Glomerular visceral epithelial cell (primary cell): ENCODE measurements around the gene C1QL2.
A peak's percentile ranks its signal among the peaks of the same experiment; 100 is the strongest.

Source experiments
- DNase-seq: peaks from one replicate; pipeline ENCODE4 v3.0.0-alpha.2; 2016; ENCODE audit errors: extremely low spot score

The C1QL2 gene

GRCh38 chr2:119137502-119137901 is 21.0 kb downstream of the C1QL2 start:
- DNase-seq: no peak

GRCh38 chr2:119136872-119137271 is 21.7 kb downstream of the C1QL2 start:
- DNase-seq: no peak

- no peak for DNase-seq
Measured at GRCh38 chr2:119136093-119136492, 22.5 kb downstream of the C1QL2 start.

GRCh38 chr2:119134775-119135174 is 23.8 kb downstream of the C1QL2 start:
- DNase-seq: no peak

GRCh38 chr2:119126650-119127049 is 31.9 kb downstream of the C1QL2 start:
- DNase-seq: peak; percentile 8

GRCh38 chr2:119123389-119123788 is 35.2 kb downstream of the C1QL2 start:
- no peak for DNase-seq

GRCh38 chr2:119122663-119123062 is 35.9 kb downstream of the C1QL2 start:
- no peak for DNase-seq

GRCh38 chr2:119119999-119120756 is 38.4 kb downstream of the C1QL2 start:
- no peak for DNase-seq

GRCh38 chr2:119119076-119119785 is 39.3 kb downstream of the C1QL2 start:
- no peak for DNase-seq

- no peak for DNase-seq
Measured at GRCh38 chr2:119117891-119118882, 40.4 kb downstream of the C1QL2 start.

- DNase-seq: no peak
Measured at GRCh38 chr2:119117408-119117807, 41.1 kb downstream of the C1QL2 start.

GRCh38 chr2:119116411-119117295 is 41.9 kb downstream of the C1QL2 start:
- no peak for DNase-seq

- DNase-seq: no peak
Measured at GRCh38 chr2:119114266-119114665, 44.3 kb downstream of the C1QL2 start.

GRCh38 chr2:119113489-119113770 is 45.1 kb downstream of the C1QL2 start:
- no peak for DNase-seq

GRCh38 chr2:119112770-119113488 is 45.6 kb downstream of the C1QL2 start:
- DNase-seq: no peak

- no peak for DNase-seq
Measured at GRCh38 chr2:119112230-119112629, 46.3 kb downstream of the C1QL2 start.

GRCh38 chr2:119111115-119111975 is 47.2 kb downstream of the C1QL2 start:
- no peak for DNase-seq

GRCh38 chr2:119109866-119110265 is 48.7 kb downstream of the C1QL2 start:
- DNase-seq: no peak

- no peak for DNase-seq
Measured at GRCh38 chr2:119108186-119108585, 50.4 kb downstream of the C1QL2 start.
